GM12875 (cell line): Measurements from ENCODE around the gene S100A1.

Source experiments
- H3K4me3 ChIP-seq: one replicate; pipeline ENCODE4 v1.5.1; 2011; ENCODE audit warnings: low read depth, low read length, control low read depth
- CTCF ChIP-seq: IDR thresholded peaks from 2 replicates; pipeline ENCODE4 v1.5.1; 2011; ENCODE audit warnings: low read depth, mild to moderate bottlenecking, control low read depth, inconsistent platforms, low read length, moderate library complexity, borderline replicate concordance; ENCODE audit not compliant: insufficient read depth

The S100A1 gene

DNA sequence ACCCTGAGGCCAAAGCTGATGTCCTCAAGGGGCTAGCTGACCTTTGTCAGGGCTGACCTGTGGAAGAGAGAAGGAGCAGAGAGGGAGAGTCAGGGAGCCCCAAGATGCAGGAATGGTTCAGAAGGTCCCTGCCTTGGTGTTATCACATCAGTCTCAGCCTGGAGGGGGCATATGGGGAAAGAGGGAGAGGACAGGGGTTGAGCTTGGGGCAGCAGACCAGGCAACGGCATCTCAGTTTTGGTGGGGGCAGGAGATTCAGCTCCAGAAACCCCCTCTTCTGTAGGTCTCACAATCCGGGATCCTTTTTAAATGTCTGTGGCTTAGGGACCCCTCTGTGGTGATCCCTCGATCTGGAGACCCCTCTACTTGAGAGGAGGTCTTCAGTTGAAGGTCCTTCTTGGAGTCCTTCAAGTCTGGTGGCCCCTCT, 1.7 kb upstream of the S100A1 start:
- TF ChIP-seq CTCF: no peak
- no peak overlapping the region for H3K4me3 ChIP-seq

GRCh38 chr1:153626904-153627714, 1.1 kb upstream of the S100A1 start, which contains the start of gene S100A13:
Gene S100A13 (minus strand): TSS chr1:153627505. CDS start chr1:153626472, 1,033 bp downstream.
- TF ChIP-seq CTCF: peak; percentile 75
- peak within 1 kb of the TSS; percentile 38 for H3K4me3 ChIP-seq

GRCh38 chr1:153628638-153629342, 556 bp downstream of the S100A1 start:
- no peak for TF ChIP-seq CTCF
- H3K4me3 ChIP-seq: no peak overlapping the region

GRCh38 chr1:153629343-153629665, 1.1 kb downstream of the S100A1 start:
- TF ChIP-seq CTCF: no peak

GRCh38 chr1:153629971-153630370, 1.7 kb downstream of the S100A1 start:
- no peak for TF ChIP-seq CTCF
- H3K4me3 ChIP-seq: no peak overlapping the region

More at GRCh38 chr1:153629343-153629665, 1.1 kb downstream of the S100A1 start:
- no peak overlapping the region for H3K4me3 ChIP-seq

GRCh38 chr1:153630384-153630783, 2.1 kb downstream of the S100A1 start:
- no peak overlapping the region for H3K4me3 ChIP-seq
- no peak for TF ChIP-seq CTCF
